Mesenchymal stem cell (in vitro differentiated cells and primary cell): ENCODE measurements around the gene MRTFA.

Source experiments
- DNase-seq: peaks from one replicate; pipeline ENCODE4 v3.0.0-alpha.2; 2013
- H2AFZ ChIP-seq: one replicate; pipeline ENCODE4 v1.6.1; 2013; ENCODE audit warnings: low read depth, mild to moderate bottlenecking, control low read depth, inconsistent platforms, low read length, moderate library complexity
- H2AK5ac ChIP-seq: 2 replicates; pipeline ENCODE4 v1.6.1; 2013; ENCODE audit warnings: low read length, moderate library complexity, mild to moderate bottlenecking, inconsistent platforms; ENCODE audit not compliant: severe bottlenecking
- H2BK120ac ChIP-seq: one replicate; pipeline ENCODE4 v1.6.1; 2013; ENCODE audit warnings: low read depth, mild to moderate bottlenecking, inconsistent platforms, low read length, moderate library complexity
- H2BK12ac ChIP-seq, 2 experiments: one replicate each; pipeline ENCODE4 v1.6.1; 2013; ENCODE audit warnings: inconsistent platforms in 2 of 2, low read length in 2 of 2, mild to moderate bottlenecking in 2 of 2, moderate library complexity in 2 of 2, control low read depth in 1 of 2
- H2BK15ac ChIP-seq: one replicate; pipeline ENCODE4 v1.6.1; 2013; ENCODE audit warnings: mild to moderate bottlenecking, low read depth, inconsistent platforms; ENCODE audit not compliant: poor library complexity, severe bottlenecking
- H2BK5ac ChIP-seq: 2 replicates; pipeline ENCODE4 v1.6.1; 2013; ENCODE audit warnings: low read depth, mild to moderate bottlenecking, low read length, control low read depth, inconsistent platforms; ENCODE audit not compliant: poor library complexity, severe bottlenecking
- H3K14ac ChIP-seq, 2 experiments: one replicate each; pipeline ENCODE4 v1.6.1; 2013; ENCODE audit warnings: inconsistent platforms in 2 of 2, low read length in 2 of 2, control low read depth in 1 of 2, mild to moderate bottlenecking in 1 of 2, moderate library complexity in 1 of 2
- H3K18ac ChIP-seq, 2 experiments: one replicate each; pipeline ENCODE4 v1.6.1; 2013; ENCODE audit warnings: inconsistent platforms in 2 of 2, low read length in 2 of 2, control low read depth in 1 of 2, low read depth in 1 of 2, mild to moderate bottlenecking in 1 of 2
- H3K23ac ChIP-seq, 2 experiments: one replicate each; pipeline ENCODE4 v1.6.1; 2013; ENCODE audit warnings: inconsistent platforms in 2 of 2, low read length in 2 of 2, mild to moderate bottlenecking in 2 of 2, moderate library complexity in 2 of 2, control low read depth in 1 of 2
- H3K27ac ChIP-seq: 2 replicates; pipeline ENCODE4 v1.5.1; 2013; ENCODE audit warnings: mild to moderate bottlenecking, moderate library complexity, low read length, control low read depth, inconsistent platforms; ENCODE audit not compliant: poor library complexity, severe bottlenecking
- H3K27me3 ChIP-seq, 2 experiments: 2 replicates each; pipeline versions ENCODE4 v1.6.1 to v1.7.0; 2013; ENCODE audit warnings: low read length in 2 of 2, mild to moderate bottlenecking in 2 of 2, moderate library complexity in 2 of 2, control low read depth in 1 of 2, inconsistent platforms in 1 of 2; ENCODE audit not compliant: control insufficient read depth in 1 of 2, insufficient read depth in 1 of 2
- H3K36me3 ChIP-seq, 2 experiments: 2 replicates each; pipeline versions ENCODE4 v1.6.1 to v1.7.0; 2013; ENCODE audit warnings: low read length in 2 of 2, control low read depth in 1 of 2, inconsistent platforms in 1 of 2, low read depth in 1 of 2, mild to moderate bottlenecking in 1 of 2; ENCODE audit not compliant: insufficient read depth in 2 of 2, control insufficient read depth in 1 of 2
- H3K4ac ChIP-seq, 2 experiments: one replicate each; pipeline ENCODE4 v1.6.1; 2013; ENCODE audit warnings: inconsistent platforms in 2 of 2, low read length in 2 of 2, mild to moderate bottlenecking in 2 of 2, moderate library complexity in 2 of 2, control low read depth in 1 of 2, low read depth in 1 of 2
- H3K4me1 ChIP-seq: 2 replicates; pipeline ENCODE4 v1.6.1; 2013; ENCODE audit warnings: low read depth, low read length, control low read depth; ENCODE audit not compliant: control insufficient read depth, insufficient read depth
- H3K4me2 ChIP-seq: 2 replicates; pipeline ENCODE4 v1.6.1; 2013; ENCODE audit warnings: low read length, mild to moderate bottlenecking, inconsistent platforms; ENCODE audit not compliant: poor library complexity, severe bottlenecking
- H3K4me3 ChIP-seq, 2 experiments: 2 replicates each; pipeline versions ENCODE4 v1.5.1 to v1.7.0; 2013; ENCODE audit warnings: low read length in 2 of 2, mild to moderate bottlenecking in 2 of 2, control low read depth in 1 of 2, low read depth in 1 of 2; ENCODE audit not compliant: insufficient read depth in 1 of 2
- H3K79me1 ChIP-seq: replicated peaks from 2 replicates; pipeline ENCODE4 v1.6.1; 2013; ENCODE audit warnings: mild to moderate bottlenecking, control low read depth, low read length, inconsistent platforms; ENCODE audit not compliant: poor library complexity, severe bottlenecking
- H3K9ac ChIP-seq: 2 replicates; pipeline ENCODE4 v1.7.0; 2013; ENCODE audit warnings: mild to moderate bottlenecking, low read length, moderate library complexity
- H3K9me3 ChIP-seq: 2 replicates; pipeline ENCODE4 v1.7.0; 2013; ENCODE audit warnings: mild to moderate bottlenecking, low read length; ENCODE audit not compliant: control insufficient read depth
- H4K8ac ChIP-seq: one replicate; pipeline ENCODE4 v1.6.1; 2013; ENCODE audit warnings: inconsistent platforms, mild to moderate bottlenecking, low read length, moderate library complexity
- H4K91ac ChIP-seq: one replicate; pipeline ENCODE4 v1.6.1; 2013; ENCODE audit warnings: mild to moderate bottlenecking, low read length, inconsistent platforms
- WGBS: methylation state at CpG from one replicate; pipeline ENCODE4 v1.1.7; 2013; ENCODE audit warnings: mixed read lengths; 5-methylcytosine and 5-hydroxymethylcytosine counted together

The MRTFA gene

GRCh38 chr22:40491990-40492631, 144.4 kb downstream of the MRTFA start:
- no peak overlapping the region for H2AFZ ChIP-seq
- H2BK15ac ChIP-seq: no peak overlapping the region
- peak overlapping the region in 1 of 2 experiments; percentile 6 for H3K4me3 ChIP-seq
- no peaks in the 10 kb centered on the region for H3K9me3 ChIP-seq
- no peak overlapping the region for H2BK5ac ChIP-seq
- WGBS: 65% methylated on average over 4 of the region's 5 CpGs
- H4K8ac ChIP-seq: no peak overlapping the region
- H2BK120ac ChIP-seq: no peak overlapping the region
- H3K79me1 ChIP-seq: peaks cover 26% of the 10 kb centered on the region
- no peaks in the 10 kb centered on the region for H3K4me1 ChIP-seq
- H3K23ac ChIP-seq: no peak overlapping the region
- no peak overlapping the region for H2AK5ac ChIP-seq
- no peak overlapping the region for H3K4ac ChIP-seq
- H2BK12ac ChIP-seq: no peak overlapping the region
- peak overlapping the region in 1 of 2 experiments; percentile 66 for H3K18ac ChIP-seq
- no peaks in the 10 kb centered on the region for H3K36me3 ChIP-seq
- H3K14ac ChIP-seq: no peak overlapping the region
- no peak overlapping the region for H4K91ac ChIP-seq
- H3K27ac ChIP-seq: no peak overlapping the region
- H3K4me2 ChIP-seq: no peak overlapping the region
- H3K9ac ChIP-seq: peak overlapping the region; percentile 23
- peak; percentile 82 for DNase-seq
- H3K27me3 ChIP-seq: no peaks in the 10 kb centered on the region

- no peak overlapping the region for H2BK15ac ChIP-seq
- H3K4ac ChIP-seq: no peak overlapping the region
- no peak overlapping the region for H3K4me3 ChIP-seq
- no peak overlapping the region for H2AK5ac ChIP-seq
- peaks cover 8% of the 10 kb centered on the region for H3K4me1 ChIP-seq
- H3K9ac ChIP-seq: no peak overlapping the region
- no peak overlapping the region for H4K8ac ChIP-seq
- H3K23ac ChIP-seq: no peak overlapping the region
- H3K79me1 ChIP-seq: peaks cover 31% of the 10 kb centered on the region
- H3K27ac ChIP-seq: no peak overlapping the region
- no peak overlapping the region for H2AFZ ChIP-seq
- no peak overlapping the region for H3K4me2 ChIP-seq
- H3K9me3 ChIP-seq: no peaks in the 10 kb centered on the region
- H4K91ac ChIP-seq: no peak overlapping the region
- H3K36me3 ChIP-seq: peaks cover 0 to 6% of the 10 kb centered on the region in 2 experiments
- no peak overlapping the region for H2BK5ac ChIP-seq
- H2BK120ac ChIP-seq: no peak overlapping the region
- WGBS: 57% methylated on average over 1 of the region's 3 CpGs
- no peaks in the 10 kb centered on the region for H3K27me3 ChIP-seq
- H3K14ac ChIP-seq: no peak overlapping the region
- no peak for DNase-seq
- H2BK12ac ChIP-seq: no peak overlapping the region
- no peak overlapping the region for H3K18ac ChIP-seq
Observed at GRCh38 chr22:40487663-40488249, 148.8 kb downstream of the MRTFA start.

- Histone ChIP-seq H3K36me3 (peaks cover 0 to 7% of the 10 kb centered on the region in 2 experiments), H3K4me2 (no peak overlapping the region), H3K4me1 (peaks cover 8% of the 10 kb centered on the region), H3K9me3 (no peaks in the 10 kb centered on the region), H3K79me1 (peaks cover 32% of the 10 kb centered on the region), H4K91ac (no peak overlapping the region), H3K27ac (no peak overlapping the region), H3K14ac (no peak overlapping the region), H3K27me3 (no peaks in the 10 kb centered on the region), H3K23ac (no peak overlapping the region), H3K18ac (no peak overlapping the region), H2BK120ac (no peak overlapping the region), H2AK5ac (no peak overlapping the region), H2BK15ac (no peak overlapping the region), H2BK12ac (no peak overlapping the region), H2AFZ (no peak overlapping the region), H3K4me3 (no peak overlapping the region), H3K4ac (no peak overlapping the region), H4K8ac (no peak overlapping the region), H2BK5ac (no peak overlapping the region), H3K9ac (no peak overlapping the region)
- 98% methylated on average over 1 of the region's 2 CpGs for WGBS
- DNase-seq: no peak
Observed at GRCh38 chr22:40486962-40487602, 149.4 kb downstream of the MRTFA start.

GRCh38 chr22:40485813-40486667, 150.5 kb downstream of the MRTFA start:
- Histone ChIP-seq H2BK5ac (no peak overlapping the region), H3K9me3 (no peaks in the 10 kb centered on the region), H3K4me2 (no peak overlapping the region), H2AFZ (no peak overlapping the region), H2BK120ac (no peak overlapping the region), H3K79me1 (peaks cover 28% of the 10 kb centered on the region), H2BK12ac (no peak overlapping the region), H3K23ac (no peak overlapping the region), H3K4me3 (no peak overlapping the region), H3K18ac (no peak overlapping the region), H3K27ac (no peak overlapping the region), H3K4ac (no peak overlapping the region), H2BK15ac (no peak overlapping the region), H2AK5ac (no peak overlapping the region), H4K8ac (no peak overlapping the region), H3K36me3 (peaks cover 0 to 7% of the 10 kb centered on the region in 2 experiments), H3K14ac (no peak overlapping the region), H4K91ac (no peak overlapping the region), H3K27me3 (no peaks in the 10 kb centered on the region), H3K9ac (no peak overlapping the region), H3K4me1 (peaks cover 8% of the 10 kb centered on the region)
- no peak for DNase-seq
- WGBS: 97% methylated on average over 12 of the region's 12 CpGs
